ENCODE measurements around the gene KDM8. TPM values are rescaled to one million over a fixed set of nuclear protein-coding genes. Genes with fewer than 3 reads are reported as not detected.

The KDM8 gene
- total RNA-seq, 1 donor from 2014 or later = 12.5 TPM

DNA sequence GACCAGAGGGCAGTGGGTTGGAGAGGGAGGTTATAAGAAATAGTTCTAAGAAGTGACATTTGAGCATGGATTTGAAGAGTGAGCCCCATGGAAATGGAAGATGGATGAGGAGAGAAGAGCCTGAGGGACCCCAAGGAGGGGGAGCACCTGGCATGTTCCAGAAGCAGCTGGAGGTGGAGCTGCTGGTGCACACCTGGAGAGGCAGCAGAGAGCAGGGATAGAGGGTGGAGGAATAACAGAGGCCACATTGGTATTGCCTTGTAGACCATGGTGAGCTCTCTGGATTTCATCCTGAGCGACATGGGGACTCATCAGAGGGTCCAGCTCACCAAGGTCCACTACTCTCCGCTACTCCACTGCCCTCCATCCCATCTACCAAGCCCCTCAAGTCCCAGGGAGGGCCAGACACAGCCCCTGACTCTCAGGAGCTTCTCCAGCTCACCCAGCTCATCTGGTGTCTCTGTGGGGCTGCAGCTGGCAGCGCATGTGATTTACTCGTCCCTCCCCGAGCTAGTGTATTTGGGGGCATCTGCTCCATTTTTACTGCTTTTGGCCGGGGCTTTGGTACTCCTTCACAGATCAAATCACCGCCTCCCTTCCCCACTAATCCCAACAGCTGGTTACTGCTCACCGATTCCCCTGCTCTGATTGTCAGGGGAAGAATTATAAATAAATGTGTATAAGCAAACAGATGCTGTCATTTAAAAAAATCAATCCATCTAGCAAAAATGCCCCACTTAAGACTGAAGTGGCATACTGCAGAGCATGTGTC is 22.1 kb upstream of the KDM8 start:
- DNase-seq (ENCODE audit: low spot score, unreplicated experiment) = no peak
- peaks cover 10% of the 10 kb centered on the region for H3K27me3 Mint-ChIP-seq
- no peak overlapping the region for H3K4me3 Mint-ChIP-seq (ENCODE audit: low read depth)
- no peaks in the 10 kb centered on the region for H3K9me3 Mint-ChIP-seq (ENCODE audit: low read depth)
- TF ChIP-seq, protein P1, sequence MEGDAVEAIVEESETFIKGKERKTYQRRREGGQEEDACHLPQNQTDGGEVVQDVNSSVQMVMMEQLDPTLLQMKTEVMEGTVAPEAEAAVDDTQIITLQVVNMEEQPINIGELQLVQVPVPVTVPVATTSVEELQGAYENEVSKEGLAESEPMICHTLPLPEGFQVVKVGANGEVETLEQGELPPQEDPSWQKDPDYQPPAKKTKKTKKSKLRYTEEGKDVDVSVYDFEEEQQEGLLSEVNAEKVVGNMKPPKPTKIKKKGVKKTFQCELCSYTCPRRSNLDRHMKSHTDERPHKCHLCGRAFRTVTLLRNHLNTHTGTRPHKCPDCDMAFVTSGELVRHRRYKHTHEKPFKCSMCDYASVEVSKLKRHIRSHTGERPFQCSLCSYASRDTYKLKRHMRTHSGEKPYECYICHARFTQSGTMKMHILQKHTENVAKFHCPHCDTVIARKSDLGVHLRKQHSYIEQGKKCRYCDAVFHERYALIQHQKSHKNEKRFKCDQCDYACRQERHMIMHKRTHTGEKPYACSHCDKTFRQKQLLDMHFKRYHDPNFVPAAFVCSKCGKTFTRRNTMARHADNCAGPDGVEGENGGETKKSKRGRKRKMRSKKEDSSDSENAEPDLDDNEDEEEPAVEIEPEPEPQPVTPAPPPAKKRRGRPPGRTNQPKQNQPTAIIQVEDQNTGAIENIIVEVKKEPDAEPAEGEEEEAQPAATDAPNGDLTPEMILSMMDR (IDR thresholded peaks at IDR 0.05; ENCODE audit: unreplicated experiment) = peak; percentile 24
- H3K36me3 Mint-ChIP-seq (ENCODE audit: insufficient read depth) = no peaks in the 10 kb centered on the region
- no peak overlapping the region for H3K27ac Mint-ChIP-seq
- no peaks in the 10 kb centered on the region for H3K4me1 Mint-ChIP-seq (ENCODE audit: low read depth)

DNA sequence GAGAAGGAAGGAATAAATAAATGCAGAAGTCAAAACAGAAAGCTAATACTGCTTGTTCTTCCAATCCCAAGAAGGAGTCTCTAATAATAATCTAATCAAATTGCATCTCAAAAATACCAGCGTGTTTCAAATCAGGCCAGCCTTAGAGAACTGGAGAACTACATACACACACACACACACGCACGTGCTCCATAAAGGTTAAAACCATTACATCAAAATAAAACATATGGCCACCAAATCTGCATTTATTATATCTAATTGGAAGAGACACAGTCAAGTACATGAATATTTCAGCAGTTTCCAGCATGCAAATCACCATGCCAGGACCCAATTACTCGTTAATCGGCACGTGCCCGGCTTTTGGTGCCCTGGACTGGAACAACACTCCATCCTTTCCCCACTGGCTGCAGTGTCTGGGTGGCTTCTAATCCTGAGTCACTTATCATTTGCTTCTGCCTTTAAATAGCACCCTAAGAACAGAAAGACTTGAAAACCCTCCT is 20.4 kb upstream of the KDM8 start:
- Mint-ChIP-seq H3K27ac (no peak overlapping the region), H3K9me3 (ENCODE audit: low read depth) (no peaks in the 10 kb centered on the region), H3K4me3 (ENCODE audit: low read depth) (no peak overlapping the region), H3K36me3 (ENCODE audit: insufficient read depth) (no peaks in the 10 kb centered on the region), H3K27me3 (peaks cover 10% of the 10 kb centered on the region), H3K4me1 (ENCODE audit: low read depth) (no peaks in the 10 kb centered on the region)
- no peak for DNase-seq (ENCODE audit: low spot score, unreplicated experiment)
- TF ChIP-seq, protein P1 (IDR thresholded peaks at IDR 0.05; ENCODE audit: unreplicated experiment) = no peak

DNA sequence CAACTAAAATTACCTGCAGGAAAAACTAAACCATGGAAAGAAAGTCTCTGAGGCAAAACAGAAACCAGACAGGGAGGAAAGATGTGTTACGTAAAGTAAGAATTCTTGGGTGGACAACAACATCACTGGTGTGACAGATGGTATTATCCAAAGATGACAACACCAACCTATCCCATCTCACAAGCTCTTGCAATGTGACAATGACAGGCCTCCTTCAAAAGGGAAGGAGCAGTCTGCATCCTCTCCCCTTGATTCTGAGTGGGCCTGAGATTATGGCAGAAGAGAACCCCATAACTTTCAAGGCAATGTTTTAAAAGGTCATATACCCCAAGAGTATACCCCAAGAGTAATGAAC is 17.6 kb upstream of the KDM8 start:
- TF ChIP-seq, protein P1 (IDR thresholded peaks at IDR 0.05; ENCODE audit: unreplicated experiment) = no peak
- peak overlapping the region; percentile 45 for H3K27ac Mint-ChIP-seq
- peaks cover 1% of the 10 kb centered on the region for H3K4me1 Mint-ChIP-seq (ENCODE audit: low read depth)
- DNase-seq (ENCODE audit: low spot score, unreplicated experiment) = no peak
- H3K27me3 Mint-ChIP-seq = peaks cover 9% of the 10 kb centered on the region
- H3K36me3 Mint-ChIP-seq (ENCODE audit: insufficient read depth) = no peaks in the 10 kb centered on the region
- H3K9me3 Mint-ChIP-seq (ENCODE audit: low read depth) = no peaks in the 10 kb centered on the region
- no peak overlapping the region for H3K4me3 Mint-ChIP-seq (ENCODE audit: low read depth)

DNA sequence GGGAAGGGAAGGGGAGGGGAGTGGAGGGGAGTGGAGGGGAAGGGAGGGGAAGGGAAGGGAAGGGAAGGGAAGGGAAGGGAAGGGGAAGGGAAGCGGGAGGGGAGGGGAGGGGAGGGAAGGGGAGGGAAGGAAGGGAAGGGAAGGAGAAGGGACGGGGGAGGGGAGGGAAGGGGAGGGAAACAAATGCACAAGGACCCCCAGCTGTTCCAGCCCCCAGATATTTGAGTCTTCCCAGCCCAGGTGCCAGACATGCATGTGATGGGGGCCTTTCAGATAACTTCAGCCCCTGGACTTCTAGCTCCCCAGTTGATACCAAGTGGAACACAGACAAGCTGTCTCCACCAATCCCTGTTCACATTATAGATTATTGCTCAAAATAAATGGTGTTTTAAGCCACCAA is 14.7 kb upstream of the KDM8 start:
- Mint-ChIP-seq H3K27me3 (peaks cover 4% of the 10 kb centered on the region), H3K4me3 (ENCODE audit: low read depth) (no peak overlapping the region), H3K9me3 (ENCODE audit: low read depth) (no peaks in the 10 kb centered on the region), H3K27ac (no peak overlapping the region), H3K36me3 (ENCODE audit: insufficient read depth) (no peaks in the 10 kb centered on the region), H3K4me1 (ENCODE audit: low read depth) (peaks cover 1% of the 10 kb centered on the region)
- TF ChIP-seq, protein P1 (IDR thresholded peaks at IDR 0.05; ENCODE audit: unreplicated experiment) = no peak
- DNase-seq (ENCODE audit: low spot score, unreplicated experiment) = no peak

DNA sequence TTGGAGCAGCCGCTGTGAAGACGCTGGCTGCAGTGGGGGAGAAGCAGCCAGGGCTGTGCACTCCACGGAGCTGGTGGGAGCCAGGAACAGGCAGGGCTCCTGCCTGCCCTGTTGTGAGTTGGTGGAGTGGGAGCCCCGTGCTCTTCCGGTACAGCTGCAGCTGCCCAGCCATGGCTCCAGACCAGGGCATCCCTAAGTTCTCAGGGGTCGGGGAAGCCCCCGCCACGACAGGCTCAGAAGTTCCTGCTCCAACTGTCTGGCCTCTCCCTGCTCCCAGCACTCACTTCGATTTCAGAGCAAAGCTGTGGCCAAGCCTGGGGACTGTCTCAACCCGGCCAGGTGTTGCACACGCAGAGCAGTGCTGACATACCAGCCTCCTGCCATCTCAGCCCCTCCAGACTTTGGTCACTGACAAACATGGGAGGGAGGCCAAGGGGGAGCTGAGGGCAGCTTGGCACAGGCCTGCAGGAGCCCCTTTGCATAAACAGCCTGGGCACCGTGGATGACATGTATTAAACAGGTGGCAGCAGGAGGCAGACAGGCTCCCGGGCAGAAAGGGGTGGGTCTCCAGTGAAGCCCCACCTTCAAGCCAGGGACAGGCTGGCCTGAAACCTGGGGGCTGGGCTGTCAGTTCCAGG is 13.9 kb upstream of the KDM8 start:
- H3K36me3 Mint-ChIP-seq (ENCODE audit: insufficient read depth) = no peaks in the 10 kb centered on the region
- H3K4me1 Mint-ChIP-seq (ENCODE audit: low read depth) = peaks cover 1% of the 10 kb centered on the region
- H3K27me3 Mint-ChIP-seq = peaks cover 4% of the 10 kb centered on the region
- DNase-seq (ENCODE audit: low spot score, unreplicated experiment) = no peak
- no peaks in the 10 kb centered on the region for H3K9me3 Mint-ChIP-seq (ENCODE audit: low read depth)
- TF ChIP-seq, protein P1 (IDR thresholded peaks at IDR 0.05; ENCODE audit: unreplicated experiment) = no peak
- H3K4me3 Mint-ChIP-seq (ENCODE audit: low read depth) = no peak overlapping the region
- H3K27ac Mint-ChIP-seq = no peak overlapping the region

Data from progenitor cell of endocrine pancreas (in vitro differentiated cells).